Activated T-helper 2 cell treated with anti-CD3 and anti-CD28 coated beads, Interferon-gamma antibody, Interleukin-2, Interleukin-4, amounts not matched to agents 10 μg/mL and 5 μg/mL and 100 μg/mL, durations not matched to agents 14 hours and 24 hours and 36 hours (primary cell): Measurements from ENCODE around the gene IL23R. TPM values are rescaled to one million over a fixed set of nuclear protein-coding genes. Genes with fewer than 3 reads are reported as not detected.
A peak's percentile ranks its signal among the peaks of the same experiment; 100 is the strongest.

Experiments used
- DNase-seq: peaks from one replicate; pipeline ENCODE4 v3.0.0; 2021; ENCODE audit warnings: low spot score
- H3K27ac Mint-ChIP-seq: one replicate; pipeline ENCODE4 v1.8.0; 2021; ENCODE audit warnings: mixed read lengths
- H3K27me3 Mint-ChIP-seq: one replicate; pipeline ENCODE4 v1.8.0; 2021; ENCODE audit warnings: low read depth, mixed read lengths
- H3K36me3 Mint-ChIP-seq: one replicate; pipeline ENCODE4 v1.8.0; 2021; ENCODE audit warnings: low read depth, mixed read lengths
- H3K4me1 Mint-ChIP-seq: one replicate; pipeline ENCODE4 v1.8.0; 2021; ENCODE audit warnings: low read depth, mixed read lengths
- H3K4me3 Mint-ChIP-seq: one replicate; pipeline ENCODE4 v1.8.0; 2021; ENCODE audit warnings: low read depth, mild to moderate bottlenecking, moderate library complexity, mixed read lengths
- H3K9me3 Mint-ChIP-seq: one replicate; pipeline ENCODE4 v1.8.0; 2021; ENCODE audit warnings: mixed read lengths
- intact Hi-C: fragments of 100-400 bp; cut with micrococcal nuclease; formaldehyde crosslinking; loops from one replicate; pipeline ENCODE4 v1.15.1; 2023
- total RNA-seq: library from RNA; stranded (reverse); gene quantifications from 2 replicates; pipeline ENCODE4 v1.2.3, GENCODE V29; 2022

IL23R gene
- total RNA-seq, 1 donor from 2014 or later, result 0.80 TPM

GRCh38 chr1:67162954-67163353 lies 3.3 kb upstream of the IL23R start:
- H3K9me3 Mint-ChIP-seq, result peaks cover 15% of the 10 kb centered on the region
- H3K27ac Mint-ChIP-seq, result peak overlapping the region; percentile 58
- intact Hi-C loops, result loop anchor here (1.0 to 10.0 kb wide), 3 partner anchors 8 to 788 kb away; no protein-coding TSS in a partner anchor
- H3K4me1 Mint-ChIP-seq, result peaks cover 41% of the 10 kb centered on the region
- no peaks in the 10 kb centered on the region for H3K27me3 Mint-ChIP-seq
- DNase-seq, result peak; percentile 40
- H3K36me3 Mint-ChIP-seq, result peaks cover 3% of the 10 kb centered on the region
- no peak overlapping the region for H3K4me3 Mint-ChIP-seq

- Mint-ChIP-seq H3K36me3 (no peaks in the 10 kb centered on the region), H3K4me1 (peaks cover 40% of the 10 kb centered on the region), H3K4me3 (no peak overlapping the region), H3K27ac (peak overlapping the region; percentile 25), H3K9me3 (peaks cover 9% of the 10 kb centered on the region), H3K27me3 (no peaks in the 10 kb centered on the region)
- no peak for DNase-seq
- intact Hi-C loops, result loop anchor here (1.0 to 10.0 kb wide), 2 partner anchors 29 to 791 kb away; no protein-coding TSS in a partner anchor
These were observed 699 bp upstream of the IL23R start for GRCh38 chr1:67165468-67166041.

GRCh38 chr1:67169496-67169895 lies 3.2 kb downstream of the IL23R start:
- no peaks in the 10 kb centered on the region for H3K27me3 Mint-ChIP-seq
- H3K4me1 Mint-ChIP-seq, result peaks cover 50% of the 10 kb centered on the region
- no peak for DNase-seq
- intact Hi-C loops, result loop anchor here (10.0 kb wide), 1 partner anchor 795 kb away; no protein-coding TSS in a partner anchor
- H3K4me3 Mint-ChIP-seq, result no peak overlapping the region
- peaks cover 8% of the 10 kb centered on the region for H3K9me3 Mint-ChIP-seq
- H3K27ac Mint-ChIP-seq, result no peak overlapping the region
- H3K36me3 Mint-ChIP-seq, result no peaks in the 10 kb centered on the region

- Mint-ChIP-seq H3K27me3 (no peaks in the 10 kb centered on the region), H3K4me1 (peaks cover 52% of the 10 kb centered on the region), H3K9me3 (peaks cover 8% of the 10 kb centered on the region), H3K36me3 (peaks cover 2% of the 10 kb centered on the region), H3K4me3 (no peak overlapping the region), H3K27ac (no peak overlapping the region)
- DNase-seq, result no peak
- intact Hi-C loops, result loop anchor here (2.0 to 10.0 kb wide), 4 partner anchors 43 to 1358 kb away; no protein-coding TSS in a partner anchor
These were observed 3.7 kb downstream of the IL23R start for GRCh38 chr1:67169932-67170331.

- H3K36me3 Mint-ChIP-seq, result peaks cover 4% of the 10 kb centered on the region
- H3K4me1 Mint-ChIP-seq, result peaks cover 56% of the 10 kb centered on the region
- peak overlapping the region; percentile 5 for H3K4me3 Mint-ChIP-seq
- no peak for DNase-seq
- intact Hi-C loops, result loop anchor here (1.0 to 5.0 kb wide), 8 partner anchors 8 to 1359 kb away; no protein-coding TSS in a partner anchor
- H3K9me3 Mint-ChIP-seq, result peaks cover 6% of the 10 kb centered on the region
- H3K27ac Mint-ChIP-seq, result peak overlapping the region; percentile 93
- H3K27me3 Mint-ChIP-seq, result no peaks in the 10 kb centered on the region
These were observed 4.7 kb downstream of the IL23R start for GRCh38 chr1:67170751-67171573.

GRCh38 chr1:67171574-67171955 lies 5.3 kb downstream of the IL23R start:
- peaks cover 9% of the 10 kb centered on the region for H3K9me3 Mint-ChIP-seq
- intact Hi-C loops, result loop anchor here (1.0 to 5.0 kb wide), 8 partner anchors 8 to 1359 kb away; no protein-coding TSS in a partner anchor

GRCh38 chr1:67171978-67172377 lies 5.7 kb downstream of the IL23R start:
- peak overlapping the region; percentile 93 for H3K27ac Mint-ChIP-seq
- H3K4me1 Mint-ChIP-seq, result peaks cover 54% of the 10 kb centered on the region
- H3K4me3 Mint-ChIP-seq, result peak overlapping the region; percentile 2
- intact Hi-C loops, result loop anchor here (1.0 to 5.0 kb wide), 9 partner anchors 9 to 1360 kb away; no protein-coding TSS in a partner anchor
- H3K36me3 Mint-ChIP-seq, result peaks cover 7% of the 10 kb centered on the region
- H3K9me3 Mint-ChIP-seq, result peaks cover 9% of the 10 kb centered on the region
- H3K27me3 Mint-ChIP-seq, result no peaks in the 10 kb centered on the region
- DNase-seq, result no peak

More at GRCh38 chr1:67171574-67171955, 5.3 kb downstream of the IL23R start:
- Mint-ChIP-seq H3K27me3 (no peaks in the 10 kb centered on the region), H3K4me3 (peak overlapping the region; percentile 28), H3K27ac (peak overlapping the region; percentile 93), H3K4me1 (peaks cover 54% of the 10 kb centered on the region), H3K36me3 (peaks cover 7% of the 10 kb centered on the region)
- DNase-seq, result no peak

GRCh38 chr1:67173988-67174387 lies 7.7 kb downstream of the IL23R start:
- peaks cover 7% of the 10 kb centered on the region for H3K36me3 Mint-ChIP-seq
- no peak for DNase-seq
- peaks cover 9% of the 10 kb centered on the region for H3K9me3 Mint-ChIP-seq
- H3K4me3 Mint-ChIP-seq, result no peak overlapping the region
- intact Hi-C loops, result loop anchor here (5.0 kb wide), 2 partner anchors 242 to 1362 kb away; no protein-coding TSS in a partner anchor
- H3K4me1 Mint-ChIP-seq, result peaks cover 52% of the 10 kb centered on the region
- H3K27ac Mint-ChIP-seq, result no peak overlapping the region
- no peaks in the 10 kb centered on the region for H3K27me3 Mint-ChIP-seq

GRCh38 chr1:67174716-67175284 lies 8.5 kb downstream of the IL23R start:
- Mint-ChIP-seq H3K4me1 (peaks cover 49% of the 10 kb centered on the region), H3K36me3 (peaks cover 7% of the 10 kb centered on the region), H3K4me3 (no peak overlapping the region), H3K9me3 (peaks cover 16% of the 10 kb centered on the region), H3K27ac (peak overlapping the region; percentile 63), H3K27me3 (peaks cover 4% of the 10 kb centered on the region)
- DNase-seq, result no peak
- intact Hi-C loops, result loop anchor here (5.0 kb wide), 2 partner anchors 242 to 1362 kb away; no protein-coding TSS in a partner anchor

GRCh38 chr1:67175530-67176087 lies 9.4 kb downstream of the IL23R start:
- Mint-ChIP-seq H3K27ac (peak overlapping the region; percentile 47), H3K27me3 (peaks cover 6% of the 10 kb centered on the region), H3K4me3 (no peak overlapping the region), H3K4me1 (peaks cover 49% of the 10 kb centered on the region), H3K9me3 (peaks cover 19% of the 10 kb centered on the region), H3K36me3 (peaks cover 7% of the 10 kb centered on the region)
- no peak for DNase-seq
- intact Hi-C loops, result no loop called here

GRCh38 chr1:67184838-67185421 lies 18.7 kb downstream of the IL23R start:
- Mint-ChIP-seq H3K9me3 (peaks cover 1% of the 10 kb centered on the region), H3K4me3 (no peak overlapping the region), H3K36me3 (no peaks in the 10 kb centered on the region), H3K4me1 (peaks cover 3% of the 10 kb centered on the region), H3K27ac (no peak overlapping the region), H3K27me3 (peaks cover 3% of the 10 kb centered on the region)
- no peak for DNase-seq
- intact Hi-C loops, result no loop called here

- H3K9me3 Mint-ChIP-seq, result no peaks in the 10 kb centered on the region
- DNase-seq, result no peak
These were observed 21.9 kb downstream of the IL23R start for GRCh38 chr1:67188137-67188536.

More at GRCh38 chr1:67188137-67188536, 21.9 kb downstream of the IL23R start:
- Mint-ChIP-seq H3K27me3 (no peaks in the 10 kb centered on the region), H3K4me1 (peaks cover 2% of the 10 kb centered on the region), H3K36me3 (no peaks in the 10 kb centered on the region), H3K4me3 (no peak overlapping the region), H3K27ac (no peak overlapping the region)
- intact Hi-C loops, result no loop called here
